Measurements from ENCODE around the gene CYP46A1. TPM values are rescaled to one million over a fixed set of nuclear protein-coding genes. Genes with fewer than 3 reads are reported as not detected.
"Not testable (repeated sequence)": the region's sequence is repeated elsewhere in the genome, so short reads cannot be mapped to it uniquely, and the experiment has no call there.

Gene CYP46A1
- total and polyA plus RNA-seq, 8 donors, result 1.0 to 5.2 (median 1.8) TPM

GRCh38 chr14:99759546-99759925, 75.4 kb downstream of the CYP46A1 start:
- FAIRE-seq (no peak), ATAC-seq (no peak), DNase-seq (no peak)
- H3K4me1 ChIP-seq, result peaks cover 0 to 10% (median 0%) of the 10 kb centered on the region in 3 donors
- no peak overlapping the region for H3K4me3 ChIP-seq
- H3K36me3 ChIP-seq, result no peaks in the 10 kb centered on the region
- intact Hi-C loops (cut with DNase I), result no loop called here
- H3K27me3 ChIP-seq, result no peaks in the 10 kb centered on the region
- no peaks in the 10 kb centered on the region for H3K9me3 ChIP-seq
- 86 to 91% methylated on average over 9 of the region's 9 CpGs for WGBS, 2 donors
- H3K27ac ChIP-seq, result no peak overlapping the region
- TF ChIP-seq CTCF (IDR thresholded peaks at IDR 0.05), result no peak

- DNase-seq (no peak), FAIRE-seq (no peak), ATAC-seq (no peak)
- intact Hi-C loops (cut with DNase I), result no loop called here
- no peak overlapping the region for H3K27ac ChIP-seq
- WGBS, 2 donors, result 77 to 85% methylated on average over 5 of the region's 5 CpGs
- TF ChIP-seq CTCF (IDR thresholded peaks at IDR 0.05), result no peak
- no peaks in the 10 kb centered on the region for H3K27me3 ChIP-seq
- no peaks in the 10 kb centered on the region for H3K9me3 ChIP-seq
- peaks cover 0 to 10% (median 0%) of the 10 kb centered on the region in 3 donors for H3K4me1 ChIP-seq
- H3K4me3 ChIP-seq, result no peak overlapping the region
- no peaks in the 10 kb centered on the region for H3K36me3 ChIP-seq
Observed at GRCh38 chr14:99760817-99761216, 76.7 kb downstream of the CYP46A1 start.

- FAIRE-seq; H3K9me3 ChIP-seq; H3K27me3 ChIP-seq; H3K4me3 ChIP-seq; intact Hi-C loops (cut with DNase I); H3K27ac ChIP-seq; H3K36me3 ChIP-seq; ATAC-seq; DNase-seq: not testable (repeated sequence)
- WGBS, 2 donors, result 80 to 87% methylated on average over 4 of the region's 4 CpGs
- H3K4me1 ChIP-seq, result peaks cover 0 to 14% (median 0%) of the 10 kb centered on the region in 3 donors
Observed at GRCh38 chr14:99762911-99763310, 78.8 kb downstream of the CYP46A1 start.

GRCh38 chr14:99763527-99764221, 79.6 kb downstream of the CYP46A1 start:
- no peak for ATAC-seq
- Histone ChIP-seq H3K27ac (no peak overlapping the region), H3K4me1 (peaks cover 0 to 14% (median 0%) of the 10 kb centered on the region in 3 donors), H3K36me3 (no peaks in the 10 kb centered on the region), H3K4me3 (no peak overlapping the region), H3K9me3 (no peaks in the 10 kb centered on the region), H3K27me3 (no peaks in the 10 kb centered on the region)
- WGBS, 2 donors, result 78 to 88% methylated on average over 11 to 13 of the region's 13 CpGs
- intact Hi-C loops (cut with DNase I), result no loop called here
- no peak for FAIRE-seq
- no peak for TF ChIP-seq CTCF (IDR thresholded peaks at IDR 0.05)
- no peak for DNase-seq

GRCh38 chr14:99764222-99764706, 80.2 kb downstream of the CYP46A1 start:
- intact Hi-C loops (cut with DNase I), result no loop called here
- Histone ChIP-seq H3K9me3 (no peaks in the 10 kb centered on the region), H3K36me3 (no peaks in the 10 kb centered on the region), H3K27me3 (no peaks in the 10 kb centered on the region), H3K4me3 (no peak overlapping the region), H3K27ac (no peak overlapping the region), H3K4me1 (peaks cover 0 to 14% (median 0%) of the 10 kb centered on the region in 3 donors)
- FAIRE-seq (no peak), DNase-seq (no peak), ATAC-seq (no peak)
- TF ChIP-seq CTCF (IDR thresholded peaks at IDR 0.05), result no peak
- 43 to 44% methylated on average over 11 of the region's 11 CpGs for WGBS, 2 donors
